DOHH2 (cell line): Measurements from ENCODE around the gene VAMP4.

Source experiments
- H3F3A ChIP-seq: fragments of 200-600 bp; sonication (generic), shearing (Covaris generic); 2 replicates; pipeline ENCODE4 v1.6.0; 2016; ENCODE audit warnings: antibody characterized with exemption, mild to moderate bottlenecking; ENCODE audit not compliant: control insufficient read depth, insufficient read depth
- H3K27ac ChIP-seq: fragments of 200-600 bp; sonication (generic); 2 replicates; pipeline ENCODE4 v1.5.1; 2014; ENCODE audit warnings: low read depth, mild to moderate bottlenecking, low read length, moderate library complexity
- H3K27me3 ChIP-seq: fragments of 200-600 bp; sonication (generic); 2 replicates; pipeline ENCODE4 v1.6.1; 2014; ENCODE audit warnings: mild to moderate bottlenecking, low read length, mixed read lengths; ENCODE audit not compliant: control insufficient read depth
- H3K36me3 ChIP-seq: fragments of 200-600 bp; sonication (generic); 2 replicates; pipeline ENCODE4 v1.6.1; 2014; ENCODE audit warnings: mild to moderate bottlenecking, low read length, moderate library complexity, mixed read lengths; ENCODE audit not compliant: control insufficient read depth
- H3K4me1 ChIP-seq: fragments of 200-600 bp; sonication (generic); 2 replicates; pipeline ENCODE4 v1.6.1; 2014; ENCODE audit warnings: mild to moderate bottlenecking, low read length, mixed read lengths; ENCODE audit not compliant: control insufficient read depth
- H3K4me2 ChIP-seq: fragments of 200-600 bp; sonication (generic); 2 replicates; pipeline ENCODE4 v1.6.0; 2014; ENCODE audit warnings: mild to moderate bottlenecking, low read length, moderate library complexity
- H3K4me3 ChIP-seq: fragments of 200-600 bp; sonication (generic); 2 replicates; pipeline ENCODE4 v1.5.1; 2014; ENCODE audit warnings: mild to moderate bottlenecking, low read length, mixed read lengths
- H3K79me2 ChIP-seq: fragments of 200-600 bp; sonication (generic); 2 replicates; pipeline ENCODE4 v1.6.1; 2014; ENCODE audit warnings: mild to moderate bottlenecking, low read length, mixed read lengths; ENCODE audit not compliant: control insufficient read depth
- H3K9me2 ChIP-seq: fragments of 200-600 bp; sonication (generic); replicated peaks from 2 replicates; pipeline ENCODE4 v1.6.1; 2014; ENCODE audit warnings: mild to moderate bottlenecking, low read length, mixed read lengths; ENCODE audit not compliant: control insufficient read depth
- H3K9me3 ChIP-seq: fragments of 200-600 bp; sonication (generic); 2 replicates; pipeline ENCODE4 v1.6.1; 2014; ENCODE audit warnings: antibody characterized with exemption, low read length, mixed read lengths; ENCODE audit not compliant: control insufficient read depth, insufficient read depth
- H4K20me1 ChIP-seq: fragments of 200-600 bp; sonication (generic); 2 replicates; pipeline ENCODE4 v1.6.0; 2014; ENCODE audit warnings: low read depth, mild to moderate bottlenecking, antibody characterized with exemption, low read length, moderate library complexity; ENCODE audit not compliant: control insufficient read depth, insufficient read depth
- CTCF ChIP-seq: fragments of 200-600 bp; sonication (generic); IDR thresholded peaks from one replicate; pipeline ENCODE4 v1.5.1; 2014; ENCODE audit warnings: antibody characterized with exemption, mild to moderate bottlenecking, low read depth, low read length; ENCODE audit not compliant: poor library complexity, severe bottlenecking
- EZH2phosphoT487 ChIP-seq: fragments of 200-600 bp; sonication (generic); IDR thresholded peaks from 2 replicates; pipeline ENCODE4 v1.6.1; 2017; ENCODE audit warnings: borderline replicate concordance, mild to moderate bottlenecking, antibody characterized with exemption, low read length, moderate library complexity, mixed read lengths

The VAMP4 gene

GRCh38 chr1:171784784-171785183 lies 42.9 kb upstream of the VAMP4 start:
- H3F3A ChIP-seq = peaks cover 8% of the 10 kb centered on the region
- H3K36me3 ChIP-seq = peaks cover 72% of the 10 kb centered on the region
- H3K4me2 ChIP-seq = peak overlapping the region; percentile 75
- no peaks in the 10 kb centered on the region for H3K27me3 ChIP-seq
- 0 out of 2 replicates have a peak, but pooled peaks cover 2% of the 10 kb centered on the region for H4K20me1 ChIP-seq
- H3K4me1 ChIP-seq = peaks cover 40% of the 10 kb centered on the region
- H3K4me3 ChIP-seq = 0 out of 2 replicates have a peak overlapping the region, but pooled peaks have one; percentile 16
- H3K79me2 ChIP-seq = peaks cover 58% of the 10 kb centered on the region
- H3K27ac ChIP-seq = no peak overlapping the region
- no peaks in the 10 kb centered on the region for H3K9me3 ChIP-seq
- no peaks in the 10 kb centered on the region for H3K9me2 ChIP-seq
- TF ChIP-seq CTCF = no peak
- TF ChIP-seq EZH2phosphoT487 = no peak

DNA sequence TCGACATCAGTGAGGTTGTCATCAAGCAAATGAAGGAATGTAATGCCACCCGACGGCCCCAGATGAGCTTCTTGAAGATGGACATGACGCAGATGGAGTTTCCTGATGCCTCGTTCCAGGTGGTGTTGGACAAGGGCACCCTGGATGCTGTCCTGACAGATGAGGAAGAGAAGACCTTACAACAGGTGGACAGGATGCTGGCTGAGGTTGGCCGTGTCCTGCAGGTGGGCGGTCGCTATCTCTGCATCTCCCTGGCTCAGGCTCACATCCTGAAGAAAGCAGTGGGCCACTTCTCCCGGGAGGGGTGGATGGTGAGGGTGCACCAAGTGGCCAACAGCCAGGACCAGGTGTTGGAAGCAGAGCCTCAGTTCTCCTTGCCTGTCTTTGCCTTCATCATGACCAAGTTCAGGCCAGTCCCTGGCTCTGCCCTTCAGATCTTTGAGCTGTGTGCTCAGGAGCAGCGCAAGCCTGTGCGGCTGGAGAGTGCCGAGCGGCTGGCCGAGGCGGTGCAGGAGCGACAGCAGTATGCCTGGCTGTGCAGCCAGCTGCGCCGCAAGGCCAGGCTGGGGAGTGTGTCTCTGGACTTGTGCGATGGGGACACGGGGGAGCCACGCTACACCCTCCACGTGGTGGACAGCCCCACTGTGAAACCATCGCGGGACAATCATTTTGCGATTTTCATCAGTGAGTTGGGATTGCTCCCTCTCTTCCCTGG lies 42.1 kb upstream of the VAMP4 start:
- TF ChIP-seq CTCF (no peak), EZH2phosphoT487 (no peak)
- Histone ChIP-seq H3K4me1 (peaks cover 40% of the 10 kb centered on the region), H3F3A (peaks cover 8% of the 10 kb centered on the region), H3K27ac (no peak overlapping the region), H3K9me2 (no peaks in the 10 kb centered on the region), H3K27me3 (no peaks in the 10 kb centered on the region), H3K9me3 (no peaks in the 10 kb centered on the region), H4K20me1 (0 out of 2 replicates have a peak, but pooled peaks cover 2% of the 10 kb centered on the region), H3K36me3 (peaks cover 65% of the 10 kb centered on the region), H3K4me2 (peak overlapping the region; percentile 75), H3K4me3 (peak overlapping the region; percentile 16; the same call in 1 of the 2 replicates), H3K79me2 (peaks cover 58% of the 10 kb centered on the region)

DNA sequence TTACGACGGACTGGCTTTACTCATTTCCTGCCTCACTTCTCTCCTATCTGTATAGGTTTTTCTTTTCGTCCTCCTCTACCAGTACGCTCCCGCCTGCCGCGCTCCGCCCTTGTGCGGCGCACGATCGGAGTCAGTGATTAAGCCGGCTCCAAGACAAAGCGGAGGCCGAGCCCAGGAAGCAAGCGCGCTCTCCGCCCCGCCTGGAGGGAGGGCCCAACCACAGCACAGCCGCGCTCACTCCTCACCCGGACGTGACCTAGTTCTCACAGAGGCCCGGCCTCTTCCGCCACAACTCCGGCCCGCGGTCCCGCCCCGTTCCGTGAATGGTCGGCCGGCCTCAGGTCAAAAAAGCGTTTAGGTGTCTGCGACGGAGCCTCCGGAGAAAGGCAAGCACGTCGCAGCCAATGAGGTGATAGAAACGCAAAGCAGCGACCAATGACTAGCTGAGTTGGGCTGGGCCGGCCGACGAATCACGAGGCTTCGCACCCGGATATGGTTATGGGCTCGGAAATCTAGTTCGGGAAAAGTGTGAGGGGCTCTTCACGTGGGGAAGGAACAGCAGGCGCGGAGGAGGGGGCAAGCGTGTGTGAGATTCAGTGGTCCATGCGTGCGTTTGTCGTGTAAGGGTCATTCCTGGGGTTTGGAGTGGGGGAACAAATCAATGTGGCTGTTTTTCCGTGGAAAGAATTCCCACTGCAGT lies 39.5 kb upstream of the VAMP4 start, which contains the start of gene METTL13:
TSS of gene METTL13 (plus strand) at position 485 of the 700 bp plus-strand sequence. CDS start 308 bp downstream, outside the sequence.
- H4K20me1 ChIP-seq = no peaks in the 10 kb centered on the region
- peaks cover 8% of the 10 kb centered on the region for H3F3A ChIP-seq
- no peaks in the 10 kb centered on the region for H3K9me3 ChIP-seq
- no peaks in the 10 kb centered on the region for H3K27me3 ChIP-seq
- H3K4me2 ChIP-seq = peak within 1 kb of the TSS; percentile 75
- peaks cover 39% of the 10 kb centered on the region for H3K36me3 ChIP-seq
- H3K27ac ChIP-seq = peak within 1 kb of the TSS; percentile 70
- peaks cover 40% of the 10 kb centered on the region for H3K4me1 ChIP-seq
- peaks cover 49% of the 10 kb centered on the region for H3K79me2 ChIP-seq
- TF ChIP-seq CTCF = no peak
- TF ChIP-seq EZH2phosphoT487 = no peak
- H3K4me3 ChIP-seq = peak within 1 kb of the TSS; percentile 92
- no peaks in the 10 kb centered on the region for H3K9me2 ChIP-seq
